Gastrocnemius medialis (tissue), 4 donors: ENCODE results near the gene PACS1.

Source experiments
- CTCF ChIP-seq, 5 experiments: fragments of 450-650 bp in 3 of 5; fragments of 200-600 bp in 2 of 5; sonication (generic) in 2 of 5; IDR thresholded peaks in 4 of 5; conservative IDR thresholded peaks in 1 of 5; 1 replicate in 4 of 5; 2 replicates in 1 of 5; pipeline ENCODE4 v1.5.1; 2016 to 2019; ENCODE audit warnings: antibody characterized with exemption in 5 of 5, mild to moderate bottlenecking in 3 of 5, moderate library complexity in 3 of 5
- POLR2A ChIP-seq, 2 donors: fragments of 450-650 bp; IDR thresholded peaks; one replicate each; pipeline ENCODE4 v1.6.1; 2017; ENCODE audit warnings: antibody characterized with exemption in 2 of 2, mild to moderate bottlenecking in 2 of 2, moderate library complexity in 2 of 2

GRCh38 chr11:66159324-66159984 is 89.4 kb downstream of the PACS1 start:
- TF ChIP-seq CTCF (IDR thresholded peaks at IDR 0.05 in 4 of 5, conservative IDR thresholded peaks at IDR 0.05 in 1 of 5) (no peak), POLR2A (IDR thresholded peaks at IDR 0.05) (no peak)
